ENCODE measurements around the gene MRPL20.
"Not testable (repeated sequence)": the region's sequence is repeated elsewhere in the genome, so short reads cannot be mapped to it uniquely, and the experiment has no call there.

Gene MRPL20

GRCh38 chr1:1451696-1452364 is 44.7 kb upstream of the MRPL20 start:
- Mint-ChIP-seq H3K27me3 (ENCODE audit: low read depth, poor library complexity) (peaks cover 7% of the 10 kb centered on the region), H3K27ac (no peak overlapping the region), H3K9me3 (no peaks in the 10 kb centered on the region), H3K4me1 (peaks cover 6% of the 10 kb centered on the region), H3K36me3 (ENCODE audit: low read depth) (no peaks in the 10 kb centered on the region), H3K4me3 (no peak overlapping the region)
- no peak for DNase-seq
- no peak for TF ChIP-seq CTCF (IDR thresholded peaks at IDR 0.05)

- not testable (repeated sequence) for H3K27ac Mint-ChIP-seq; H3K27me3 Mint-ChIP-seq (ENCODE audit: low read depth, poor library complexity); H3K9me3 Mint-ChIP-seq; DNase-seq; H3K36me3 Mint-ChIP-seq (ENCODE audit: low read depth); H3K4me3 Mint-ChIP-seq; H3K4me1 Mint-ChIP-seq
These were observed 43.5 kb upstream of the MRPL20 start for GRCh38 chr1:1450616-1451015.

GRCh38 chr1:1449099-1449739 is 42.1 kb upstream of the MRPL20 start, which contains the start of gene ATAD3C:
Gene ATAD3C (plus strand): TSS chr1:1449689. CDS start chr1:1450684, 995 bp downstream.
- peaks cover 6% of the 10 kb centered on the region for H3K4me1 Mint-ChIP-seq
- DNase-seq, result no peak
- peaks cover 7% of the 10 kb centered on the region for H3K27me3 Mint-ChIP-seq (ENCODE audit: low read depth, poor library complexity)
- no peak for TF ChIP-seq CTCF (IDR thresholded peaks at IDR 0.05)
- H3K4me3 Mint-ChIP-seq, result no peak within 1 kb of the TSS
- no peaks in the 10 kb centered on the region for H3K36me3 Mint-ChIP-seq (ENCODE audit: low read depth)
- no peak within 1 kb of the TSS for H3K27ac Mint-ChIP-seq
- no peaks in the 10 kb centered on the region for H3K9me3 Mint-ChIP-seq

- H3K27ac Mint-ChIP-seq; DNase-seq; H3K4me3 Mint-ChIP-seq; H3K9me3 Mint-ChIP-seq; H3K4me1 Mint-ChIP-seq; H3K36me3 Mint-ChIP-seq (ENCODE audit: low read depth); H3K27me3 Mint-ChIP-seq (ENCODE audit: low read depth, poor library complexity): not testable (repeated sequence)
These were observed 39.5 kb upstream of the MRPL20 start for GRCh38 chr1:1446631-1447030.

- DNase-seq, result no peak
- Mint-ChIP-seq H3K9me3 (no peaks in the 10 kb centered on the region), H3K27me3 (ENCODE audit: low read depth, poor library complexity) (no peaks in the 10 kb centered on the region), H3K27ac (no peak overlapping the region), H3K4me3 (no peak overlapping the region), H3K4me1 (peaks cover 12% of the 10 kb centered on the region), H3K36me3 (ENCODE audit: low read depth) (no peaks in the 10 kb centered on the region)
- no peak for TF ChIP-seq CTCF (IDR thresholded peaks at IDR 0.05)
These were observed 35.1 kb upstream of the MRPL20 start for GRCh38 chr1:1442069-1442770.

- Mint-ChIP-seq H3K9me3 (no peaks in the 10 kb centered on the region), H3K36me3 (ENCODE audit: low read depth) (no peaks in the 10 kb centered on the region), H3K4me1 (peaks cover 14% of the 10 kb centered on the region), H3K4me3 (no peak overlapping the region), H3K27me3 (ENCODE audit: low read depth, poor library complexity) (no peaks in the 10 kb centered on the region), H3K27ac (no peak overlapping the region)
- peak; percentile 77 for TF ChIP-seq CTCF (IDR thresholded peaks at IDR 0.05)
- peak; percentile 73 for DNase-seq
These were observed 34.2 kb upstream of the MRPL20 start for GRCh38 chr1:1441002-1441888.

Data from nephron progenitor cell (in vitro differentiated cells).